BE2C (cell line): ENCODE measurements around the gene IGSF21.

ENCODE experiments used
- DNase-seq: peaks from one replicate; pipeline ENCODE4 v3.0.0-alpha.2; 2020
- H3K27me3 ChIP-seq: fragments of 250-450 bp; sonication (Bioruptor Pico); 2 replicates; pipeline ENCODE4 v1.5.1; 2020; ENCODE audit warnings: mild to moderate bottlenecking
- H3K36me3 ChIP-seq: fragments of 250-450 bp; sonication (Bioruptor Pico); 2 replicates; pipeline ENCODE4 v1.5.1; 2020; ENCODE audit warnings: mild to moderate bottlenecking
- H3K4me1 ChIP-seq: fragments of 250-450 bp; sonication (Bioruptor Pico); 2 replicates; pipeline ENCODE4 v1.5.1; 2020
- H3K4me3 ChIP-seq: 2 replicates; pipeline ENCODE4 v1.5.1; 2011; ENCODE audit warnings: low read depth, low read length
- H3K9me3 ChIP-seq: fragments of 250-450 bp; sonication (Bioruptor Pico); 2 replicates; pipeline ENCODE4 v1.5.1; 2020
- CTCF ChIP-seq: IDR thresholded peaks from 2 replicates; pipeline ENCODE4 v1.5.1; 2012; ENCODE audit warnings: mild to moderate bottlenecking, low read depth, low read length

The IGSF21 gene

DNA sequence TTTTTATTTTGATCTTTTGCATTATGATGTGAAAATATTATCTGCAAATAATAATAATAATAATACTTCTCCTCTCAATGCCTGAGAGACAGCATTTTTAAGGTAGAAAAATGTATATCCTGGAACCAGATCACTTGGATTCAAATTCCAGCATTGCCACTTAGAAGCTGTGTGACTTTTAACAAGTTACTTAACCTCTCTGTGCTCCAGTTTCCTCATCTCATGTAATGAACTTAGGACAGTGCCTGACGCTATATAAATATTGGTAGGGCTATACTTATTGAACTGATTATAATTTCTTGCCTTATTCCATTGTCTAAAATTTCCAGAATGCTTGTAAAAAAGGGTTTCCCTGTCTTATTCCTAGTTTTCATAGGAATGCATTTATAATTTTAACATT lies 137.2 kb downstream of the IGSF21 start:
- DNase-seq = no peak
- Histone ChIP-seq H3K9me3 (no peaks in the 10 kb centered on the region), H3K4me3 (no peak overlapping the region), H3K27me3 (no peaks in the 10 kb centered on the region), H3K4me1 (peaks cover 12% of the 10 kb centered on the region), H3K36me3 (no peaks in the 10 kb centered on the region)
- TF ChIP-seq CTCF = no peak

GRCh38 chr1:18245647-18246046 lies 138.0 kb downstream of the IGSF21 start:
- Histone ChIP-seq H3K4me3 (no peak overlapping the region), H3K27me3 (no peaks in the 10 kb centered on the region), H3K4me1 (peaks cover 12% of the 10 kb centered on the region), H3K36me3 (no peaks in the 10 kb centered on the region), H3K9me3 (no peaks in the 10 kb centered on the region)
- no peak for TF ChIP-seq CTCF
- DNase-seq = no peak

- Histone ChIP-seq H3K4me3 (no peak overlapping the region), H3K4me1 (peaks cover 12% of the 10 kb centered on the region), H3K9me3 (no peaks in the 10 kb centered on the region), H3K36me3 (no peaks in the 10 kb centered on the region), H3K27me3 (no peaks in the 10 kb centered on the region)
- TF ChIP-seq CTCF = no peak
- no peak for DNase-seq
Observed at GRCh38 chr1:18246543-18246942, 138.9 kb downstream of the IGSF21 start.

- no peak for TF ChIP-seq CTCF
- Histone ChIP-seq H3K4me1 (peaks cover 12% of the 10 kb centered on the region), H3K36me3 (no peaks in the 10 kb centered on the region), H3K4me3 (no peak overlapping the region), H3K27me3 (no peaks in the 10 kb centered on the region), H3K9me3 (no peaks in the 10 kb centered on the region)
- DNase-seq = no peak
Observed at GRCh38 chr1:18247151-18247550, 139.6 kb downstream of the IGSF21 start.

GRCh38 chr1:18249631-18250030 lies 142.0 kb downstream of the IGSF21 start:
- Histone ChIP-seq H3K27me3 (no peaks in the 10 kb centered on the region), H3K36me3 (no peaks in the 10 kb centered on the region), H3K4me1 (no peaks in the 10 kb centered on the region), H3K4me3 (no peak overlapping the region), H3K9me3 (no peaks in the 10 kb centered on the region)
- no peak for DNase-seq
- no peak for TF ChIP-seq CTCF

DNA sequence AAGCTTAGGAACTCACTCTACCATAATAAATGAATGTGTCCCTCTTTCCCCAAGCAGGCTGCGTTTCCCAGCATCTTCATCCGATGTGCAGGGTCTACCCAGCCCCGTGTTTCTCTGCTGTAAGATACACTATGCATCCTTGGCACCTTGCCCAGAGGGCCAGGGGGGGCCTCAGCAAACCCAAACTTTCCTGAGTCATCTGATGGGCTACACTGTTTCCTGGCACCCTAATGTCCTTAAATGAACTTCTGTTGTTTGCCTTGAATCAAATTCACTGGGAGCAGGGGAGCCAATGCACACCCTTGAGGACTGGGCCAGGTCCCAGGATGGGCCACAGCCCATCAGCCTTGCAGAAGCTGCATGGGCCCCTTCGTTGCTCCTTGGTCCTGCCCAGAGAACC lies 145.5 kb downstream of the IGSF21 start:
- H3K4me3 ChIP-seq = no peak overlapping the region
- H3K27me3 ChIP-seq = no peaks in the 10 kb centered on the region
- no peaks in the 10 kb centered on the region for H3K36me3 ChIP-seq
- peak; percentile 40 for DNase-seq
- no peaks in the 10 kb centered on the region for H3K4me1 ChIP-seq
- no peaks in the 10 kb centered on the region for H3K9me3 ChIP-seq
- TF ChIP-seq CTCF = no peak
